Sigmoid colon (tissue), 7 donors: ENCODE results near the gene PCSK5. TPM values are rescaled to one million over a fixed set of nuclear protein-coding genes. Genes with fewer than 3 reads are reported as not detected.
A peak's percentile ranks its signal among the peaks of the same experiment; 100 is the strongest.

ENCODE experiments used
- DNase-seq: peaks from one replicate; pipeline ENCODE4 v3.0.0-alpha.2; 2019
- H3K27ac ChIP-seq, 4 donors: fragments of 200-600 bp; sonication (generic); one replicate each; pipeline ENCODE4 v1.5.1; 2016 to 2019; ENCODE audit warnings: mild to moderate bottlenecking in 1 of 4
- H3K27me3 ChIP-seq, 3 donors: fragments of 200-600 bp; sonication (generic); one replicate each; pipeline ENCODE4 v1.5.1; 2019; ENCODE audit warnings: mild to moderate bottlenecking in 1 of 3
- H3K36me3 ChIP-seq, 4 donors: fragments of 200-600 bp; sonication (generic); one replicate each; pipeline ENCODE4 v1.5.1; 2016 to 2019
- H3K4me1 ChIP-seq, 4 donors: fragments of 200-600 bp; sonication (generic); one replicate each; pipeline ENCODE4 v1.5.1; 2017 to 2019
- H3K4me3 ChIP-seq, 4 donors: fragments of 200-600 bp; sonication (generic); one replicate each; pipeline ENCODE4 v1.5.1; 2017 to 2019; ENCODE audit warnings: mild to moderate bottlenecking in 2 of 4, moderate library complexity in 1 of 4
- H3K9me3 ChIP-seq, 4 donors: fragments of 200-600 bp in 3 of 4; sonication (generic) in 3 of 4; one replicate each; pipeline versions ENCODE4 v1.5.1 to v1.6.1; 2013 to 2019
- EP300 ChIP-seq, 4 donors: sonication (generic); formaldehyde crosslinking; IDR thresholded peaks; one replicate each; pipeline ENCODE4 v1.6.1; 2017; ENCODE audit warnings: antibody characterized with exemption in 4 of 4
- POLR2A ChIP-seq, 2 donors: fragments of 450-650 bp; IDR thresholded peaks; one replicate each; pipeline ENCODE4 v1.6.1; 2016; ENCODE audit warnings: antibody characterized with exemption in 2 of 2, mild to moderate bottlenecking in 2 of 2, moderate library complexity in 2 of 2
- POLR2AphosphoS5 ChIP-seq, 4 donors: sonication (generic); formaldehyde crosslinking; IDR thresholded peaks; one replicate each; pipeline ENCODE4 v1.6.1; 2017; ENCODE audit warnings: antibody characterized with exemption in 4 of 4
- WGBS, 2 donors: extraction: QIAGEN DNeasy Blood & Tissue Kit; methylation state at CpG; one replicate each; pipeline ENCODE4 v1.1.7; 2013; 5-methylcytosine and 5-hydroxymethylcytosine counted together
- intact Hi-C: fragments of 100-400 bp; cut with DNase I; formaldehyde crosslinking; loops from one replicate; pipeline ENCODE4 v1.15.1; 2023
- polyA plus RNA-seq, 3 donors: library from polyadenylated mRNA; stranded (reverse); fragments of 200-250 nt; gene quantifications; one replicate each; pipeline ENCODE4 v1.2.3, GENCODE V29; 2013
- total RNA-seq, 4 donors: library from RNA; depleted of rRNA; stranded (reverse); fragments of >200 nt; gene quantifications; one replicate each; pipeline ENCODE4 v1.1.0, GENCODE V29; 2016
- TF ChIP-seq, protein P1 (sequence below), 4 experiments: fragments of 450-650 bp in 3 of 4; fragments of 200-600 bp in 1 of 4; IDR thresholded peaks; one replicate each; pipeline ENCODE4 v1.5.1; 2016 to 2019; ENCODE audit warnings: antibody characterized with exemption in 4 of 4, mild to moderate bottlenecking in 3 of 4, moderate library complexity in 2 of 4
- donor health status: healthy with polysubstance abuse.
- donor health status: Bipolar disorder and iron deficiency.
- donor health status: healthy.

Gene PCSK5
- total and polyA plus RNA-seq, 7 donors: 2.4 to 23.5 (median 8.4) TPM

DNA sequence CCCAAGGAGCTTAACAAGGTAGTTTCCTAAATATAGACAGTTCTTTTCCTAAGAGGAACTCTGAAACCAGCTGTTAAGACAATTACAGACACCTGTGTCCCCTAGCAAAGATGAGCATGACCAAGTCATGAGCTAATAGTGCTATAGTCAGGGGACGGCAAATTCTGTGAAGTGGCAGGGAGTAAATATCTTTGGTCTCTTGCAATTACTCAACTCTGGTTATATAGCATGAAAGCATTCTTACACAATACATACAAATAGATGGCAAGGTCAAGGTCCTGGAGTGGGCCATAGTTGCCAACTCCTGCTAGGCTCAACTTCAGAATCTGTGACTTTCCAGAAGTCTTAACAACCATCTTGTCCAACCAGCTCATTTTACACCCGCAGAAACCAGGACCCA, 400.1 kb downstream of the PCSK5 start:
- Histone ChIP-seq H3K27me3 (no peaks in the 10 kb centered on the region), H3K9me3 (no peaks in the 10 kb centered on the region), H3K27ac (no peak overlapping the region), H3K36me3 (no peaks in the 10 kb centered on the region), H3K4me3 (no peak overlapping the region), H3K4me1 (no peaks in the 10 kb centered on the region)
- DNase-seq: no peak
- intact Hi-C loops: no loop called here
- 90 to 94% methylated on average over 2 of the region's 2 CpGs for WGBS, 2 donors
- TF ChIP-seq EP300 (IDR thresholded peaks at IDR 0.05) (no peak), POLR2A (IDR thresholded peaks at IDR 0.05) (no peak), POLR2AphosphoS5 (IDR thresholded peaks at IDR 0.05) (no peak)
- TF ChIP-seq, protein P1, sequence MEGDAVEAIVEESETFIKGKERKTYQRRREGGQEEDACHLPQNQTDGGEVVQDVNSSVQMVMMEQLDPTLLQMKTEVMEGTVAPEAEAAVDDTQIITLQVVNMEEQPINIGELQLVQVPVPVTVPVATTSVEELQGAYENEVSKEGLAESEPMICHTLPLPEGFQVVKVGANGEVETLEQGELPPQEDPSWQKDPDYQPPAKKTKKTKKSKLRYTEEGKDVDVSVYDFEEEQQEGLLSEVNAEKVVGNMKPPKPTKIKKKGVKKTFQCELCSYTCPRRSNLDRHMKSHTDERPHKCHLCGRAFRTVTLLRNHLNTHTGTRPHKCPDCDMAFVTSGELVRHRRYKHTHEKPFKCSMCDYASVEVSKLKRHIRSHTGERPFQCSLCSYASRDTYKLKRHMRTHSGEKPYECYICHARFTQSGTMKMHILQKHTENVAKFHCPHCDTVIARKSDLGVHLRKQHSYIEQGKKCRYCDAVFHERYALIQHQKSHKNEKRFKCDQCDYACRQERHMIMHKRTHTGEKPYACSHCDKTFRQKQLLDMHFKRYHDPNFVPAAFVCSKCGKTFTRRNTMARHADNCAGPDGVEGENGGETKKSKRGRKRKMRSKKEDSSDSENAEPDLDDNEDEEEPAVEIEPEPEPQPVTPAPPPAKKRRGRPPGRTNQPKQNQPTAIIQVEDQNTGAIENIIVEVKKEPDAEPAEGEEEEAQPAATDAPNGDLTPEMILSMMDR (IDR thresholded peaks at IDR 0.05): no peak

DNA sequence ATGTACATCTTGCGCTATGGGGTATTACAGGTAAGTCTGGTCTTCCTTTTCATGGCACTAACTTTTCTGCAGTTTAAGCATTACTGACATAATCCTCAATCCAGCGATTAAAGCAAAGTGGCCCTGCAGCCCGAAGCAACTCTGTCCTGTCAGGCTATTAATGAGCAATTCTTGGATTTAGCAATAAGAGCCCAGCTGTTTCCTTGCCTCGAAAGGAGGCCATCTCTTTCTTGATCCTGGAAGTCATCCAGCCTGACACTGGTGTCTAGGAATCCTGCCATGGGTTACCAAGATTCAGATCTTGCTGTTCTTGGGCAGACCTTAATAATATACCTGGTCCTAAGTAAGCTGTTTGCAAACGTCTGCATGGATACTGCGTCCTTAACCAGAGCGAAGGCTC, 401.8 kb downstream of the PCSK5 start:
- 83 to 87% methylated on average over 7 of the region's 7 CpGs for WGBS, 2 donors
- H3K27ac ChIP-seq: no peak overlapping the region

DNA sequence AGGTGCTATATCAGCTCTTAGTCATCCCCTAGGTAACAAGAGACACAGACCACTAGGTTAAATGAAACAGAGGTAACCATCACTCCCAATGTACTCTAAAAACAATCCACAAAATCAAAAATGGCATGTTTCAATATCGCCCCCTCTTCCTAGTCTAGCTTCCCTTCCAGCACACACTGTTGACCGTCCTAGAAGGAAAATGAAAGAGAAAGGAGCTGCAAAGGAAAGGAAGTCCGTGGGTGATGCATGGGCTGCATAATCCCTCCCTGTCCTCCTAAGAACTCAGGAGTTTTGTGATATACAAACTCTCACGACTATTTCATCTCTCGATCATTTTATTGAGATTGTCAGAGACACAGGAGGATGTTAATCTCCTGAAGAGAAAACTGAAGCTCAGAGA, 402.2 kb downstream of the PCSK5 start:
- Histone ChIP-seq H3K27ac (no peak overlapping the region), H3K36me3 (no peaks in the 10 kb centered on the region), H3K27me3 (no peaks in the 10 kb centered on the region), H3K9me3 (no peaks in the 10 kb centered on the region), H3K4me3 (no peak overlapping the region), H3K4me1 (peaks cover 0 to 8% (median 5%) of the 10 kb centered on the region in 4 donors)
- WGBS, 2 donors: 67 to 74% methylated on average over 5 of the region's 5 CpGs
- TF ChIP-seq POLR2AphosphoS5 (IDR thresholded peaks at IDR 0.05) (no peak), EP300 (IDR thresholded peaks at IDR 0.05) (no peak), POLR2A (IDR thresholded peaks at IDR 0.05) (no peak)
- TF ChIP-seq, protein P1 (IDR thresholded peaks at IDR 0.05): no peak
- intact Hi-C loops: no loop called here
- DNase-seq: no peak

More for the DNA sequence above, 401.8 kb downstream of the PCSK5 start:
- no peaks in the 10 kb centered on the region for H3K36me3 ChIP-seq
- H3K4me1 ChIP-seq: peaks cover 0 to 4% (median 1%) of the 10 kb centered on the region in 4 donors
- no peak for DNase-seq
- no peaks in the 10 kb centered on the region for H3K9me3 ChIP-seq
- TF ChIP-seq POLR2AphosphoS5 (IDR thresholded peaks at IDR 0.05) (no peak), EP300 (IDR thresholded peaks at IDR 0.05) (no peak), POLR2A (IDR thresholded peaks at IDR 0.05) (no peak)
- TF ChIP-seq, protein P1 (IDR thresholded peaks at IDR 0.05): no peak
- H3K27me3 ChIP-seq: no peaks in the 10 kb centered on the region
- intact Hi-C loops: no loop called here
- H3K4me3 ChIP-seq: no peak overlapping the region

DNA sequence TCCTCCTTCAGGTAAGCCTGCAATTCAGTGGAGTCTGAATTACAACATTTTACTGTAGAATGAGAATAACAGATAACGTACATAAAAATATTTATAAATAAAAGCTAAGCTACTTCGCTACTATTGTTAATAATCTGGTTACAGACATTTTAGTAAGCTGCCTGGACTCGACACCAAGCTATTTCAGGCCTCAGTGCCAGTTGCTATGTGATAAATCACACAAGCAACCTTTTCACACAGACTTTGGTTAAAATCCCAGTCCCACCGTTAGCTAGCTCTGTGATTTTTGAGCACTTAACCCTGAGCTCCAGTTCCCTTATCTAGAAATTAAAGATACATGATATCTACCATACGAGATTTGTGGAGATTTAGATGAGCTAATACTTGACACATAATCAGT, 403.8 kb downstream of the PCSK5 start:
- Histone ChIP-seq H3K9me3 (no peaks in the 10 kb centered on the region), H3K27ac (no peak overlapping the region), H3K4me1 (peaks cover 0 to 17% (median 16%) of the 10 kb centered on the region in 4 donors), H3K27me3 (no peaks in the 10 kb centered on the region), H3K4me3 (no peak overlapping the region), H3K36me3 (no peaks in the 10 kb centered on the region)
- TF ChIP-seq POLR2AphosphoS5 (IDR thresholded peaks at IDR 0.05): no peak
- no peak for TF ChIP-seq POLR2A (IDR thresholded peaks at IDR 0.05)
- intact Hi-C loops: no loop called here
- no peak for DNase-seq
- WGBS, 2 donors: 80 to 82% methylated on average over 5 of the region's 5 CpGs

DNA sequence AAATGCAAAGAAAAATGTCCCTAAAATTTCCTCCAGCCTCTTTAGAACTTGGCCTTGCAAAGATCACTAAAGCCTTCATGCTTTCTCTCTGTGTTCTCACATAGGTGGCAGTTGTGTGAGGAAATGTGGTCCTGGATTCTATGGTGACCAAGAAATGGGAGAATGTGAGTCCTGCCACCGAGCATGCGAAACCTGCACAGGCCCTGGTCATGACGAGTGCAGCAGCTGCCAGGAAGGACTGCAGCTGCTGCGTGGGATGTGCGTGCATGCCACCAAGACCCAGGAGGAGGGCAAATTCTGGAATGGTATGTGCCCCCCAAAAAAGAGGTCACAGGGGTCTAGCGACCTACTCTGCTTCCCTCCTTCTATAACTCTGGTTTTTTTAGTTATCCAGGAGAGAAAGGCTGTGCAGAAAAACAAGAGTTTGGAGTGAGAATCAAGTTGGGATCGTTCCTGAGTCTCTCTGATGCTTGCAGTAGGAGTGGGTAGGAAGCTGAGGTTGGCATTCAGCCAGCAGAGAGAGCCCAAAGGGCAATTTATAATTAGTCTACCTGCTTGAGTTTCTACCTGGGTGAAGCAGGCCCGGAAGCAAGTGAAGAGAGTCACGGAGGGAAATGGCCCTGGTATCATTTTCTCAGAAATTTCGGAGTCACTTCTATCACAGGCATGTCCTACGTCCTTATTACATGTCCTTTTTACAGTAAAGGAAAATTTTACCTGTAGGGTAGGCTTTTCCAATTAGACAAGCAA, 406.3 kb downstream of the PCSK5 start:
- no peak for TF ChIP-seq EP300 (IDR thresholded peaks at IDR 0.05)
- TF ChIP-seq POLR2A (IDR thresholded peaks at IDR 0.05): no peak
- no peak for TF ChIP-seq POLR2AphosphoS5 (IDR thresholded peaks at IDR 0.05)
- TF ChIP-seq, protein P1 (IDR thresholded peaks at IDR 0.05): no peak
- Histone ChIP-seq H3K36me3 (no peaks in the 10 kb centered on the region), H3K4me3 (peak overlapping the region in 1 of 4 donors; percentile 15), H3K4me1 (peaks cover 0 to 17% (median 16%) of the 10 kb centered on the region in 4 donors), H3K27ac (peak overlapping the region; percentile 28 to 70 (median 61)), H3K27me3 (no peaks in the 10 kb centered on the region), H3K9me3 (no peaks in the 10 kb centered on the region)
- intact Hi-C loops: loop anchor here (5.0 kb wide), 1 partner anchor 404 kb away; the partner anchor contains the start of gene PCSK5
- DNase-seq: no peak
- WGBS, 2 donors: 87 to 92% methylated on average over 11 of the region's 11 CpGs
